CD4-positive, alpha-beta T cell (primary cell): Measurements from ENCODE around the gene STK17A. TPM values are rescaled to one million over a fixed set of nuclear protein-coding genes. Genes with fewer than 3 reads are reported as not detected.

Experiments
- ATAC-seq: fragments of 200-7000 bp; cut with Tn5 transposase; one replicate; pipeline ENCODE4 v1.10.0; 2022; ENCODE audit warnings: mild to moderate bottlenecking; ENCODE audit not compliant: poor library complexity
- CTCF ChIA-PET: fragments of 350-600 bp; sonication (Branson Sonifier 250); formaldehyde crosslinking; loops from one replicate; lab custom pipeline; 2021; ENCODE audit warnings: antibody characterized with exemption, inconsistent platforms; lab: Charles Lee
- POLR2A ChIA-PET: fragments of 350-600 bp; sonication (Branson Sonifier 250); formaldehyde crosslinking; loops from one replicate; lab custom pipeline; 2021; ENCODE audit warnings: antibody characterized with exemption, inconsistent platforms; lab: Charles Lee
- DNase-seq, 14 experiments: peaks; one replicate each; pipeline ENCODE4 v3.0.0-alpha.2; 2013 to 2020; ENCODE audit warnings: mixed read lengths in 2 of 14
- H3K27ac ChIP-seq, 2 donors: one replicate each; pipeline versions ENCODE4 v1.5.1 to v1.7.0; 2013; ENCODE audit warnings: low read length in 2 of 2, low read depth in 1 of 2, mild to moderate bottlenecking in 1 of 2
- H3K27me3 ChIP-seq, 2 experiments: 1 replicate in 1 of 2; 2 replicates in 1 of 2; pipeline versions ENCODE4 v1.6.1 to v1.7.0; 2013; ENCODE audit warnings: low read length in 2 of 2, control low read depth in 1 of 2, mild to moderate bottlenecking in 1 of 2, moderate library complexity in 1 of 2; ENCODE audit not compliant: insufficient read depth in 2 of 2, control insufficient read depth in 1 of 2
- H3K36me3 ChIP-seq: one replicate; pipeline ENCODE4 v1.6.1; 2013; ENCODE audit warnings: low read length, control low read depth; ENCODE audit not compliant: insufficient read depth
- H3K4me1 ChIP-seq: one replicate; pipeline ENCODE4 v1.6.1; 2013; ENCODE audit warnings: low read length, control low read depth; ENCODE audit not compliant: insufficient read depth
- H3K4me3 ChIP-seq: one replicate; pipeline ENCODE4 v1.5.1; 2013; ENCODE audit warnings: mild to moderate bottlenecking, low read length, moderate library complexity
- H3K9me3 ChIP-seq, 2 experiments: 1 replicate in 1 of 2; 2 replicates in 1 of 2; pipeline versions ENCODE4 v1.6.1 to v1.7.0; 2013; ENCODE audit warnings: low read length in 2 of 2, mild to moderate bottlenecking in 2 of 2, control low read depth in 1 of 2, moderate library complexity in 1 of 2; ENCODE audit not compliant: control insufficient read depth in 1 of 2, insufficient read depth in 1 of 2
- H3K27ac Mint-ChIP-seq: one replicate; pipeline ENCODE4 v1.8.0; 2020; ENCODE audit warnings: mixed read lengths
- H3K27me3 Mint-ChIP-seq: one replicate; pipeline ENCODE4 v1.8.0; 2021; ENCODE audit warnings: mixed read lengths
- H3K36me3 Mint-ChIP-seq: one replicate; pipeline ENCODE4 v1.8.0; 2021; ENCODE audit warnings: low read depth, mixed read lengths
- H3K4me1 Mint-ChIP-seq: one replicate; pipeline ENCODE4 v1.8.0; 2021; ENCODE audit warnings: low read depth, mixed read lengths
- H3K4me3 Mint-ChIP-seq: one replicate; pipeline ENCODE4 v1.8.0; 2020; ENCODE audit warnings: mild to moderate bottlenecking, mixed read lengths
- H3K9me3 Mint-ChIP-seq: one replicate; pipeline ENCODE4 v1.8.0; 2020; ENCODE audit warnings: mixed read lengths
- intact Hi-C, 2 experiments: fragments of 100-400 bp; cut with DNase I in 1 of 2; cut with micrococcal nuclease in 1 of 2; formaldehyde crosslinking; loops; one replicate each; pipeline versions ENCODE4 v1.15.1 to v1.9.0; 2023 to 2025; cut with DNase I, micrococcal nuclease
- polyA plus RNA-seq, 2 donors: library from polyadenylated mRNA; unstranded; fragments of 120-200 nt; gene quantifications; one replicate each; pipeline ENCODE4 v1.2.1, GENCODE V29; 2013
- total RNA-seq, 174 experiments: library from RNA in 2 of 174; stranded (reverse) in 2 of 174; gene quantifications; one replicate each; pipeline ENCODE4 v1.2.3 and lab custom pipeline; 2021 to 2026
- TF ChIP-seq, protein P1 (sequence below): fragments of 200-600 bp; IDR thresholded peaks from one replicate; pipeline ENCODE4 v1.8.0; 2022; ENCODE audit warnings: antibody characterized with exemption, mild to moderate bottlenecking

The STK17A gene
- total RNA-seq (100 to 1,000 TPM; 213 to 218 TPM), total RNA-seq (lab: John Stamatoyannopoulos, UW) (55.9 to 672 (median 225) reads per million in 172 experiments)
- 108 TPM for polyA plus RNA-seq (2013, experiment 1 of 2)
- polyA plus RNA-seq (2013, experiment 2 of 2), result 111 TPM

- intact Hi-C loops, result loop anchor here (1.0 to 5.0 kb wide), 6 partner anchors 70 to 650 kb away; partner anchors contain the start of genes MRPL32 (in 1 of the 2) and PSMA2 (in 1 of the 2)
- ChIA-PET POLR2A (interaction anchor here (0.5 to 12.4 kb wide), 46 partner anchors 9 to 1529 kb away, joined by 3 to 300 read pairs (median 6); partner anchors contain the start of genes COA1, MRPL32, MRPS24 and PSMA2), CTCF (interaction anchor here (0.6 to 8.0 kb wide), 45 partner anchors 9 to 672 kb away, joined by 3 to 323 read pairs (median 8); partner anchors contain the start of genes COA1, MRPL32, MRPS24 and PSMA2)
Observed at GRCh38 chr7:43582503-43583423, at the start of gene STK17A. Gene STK17A, plus strand, starts transcription at chr7:43583108. Its CDS starts 136 bp downstream, at chr7:43583244.

DNA sequence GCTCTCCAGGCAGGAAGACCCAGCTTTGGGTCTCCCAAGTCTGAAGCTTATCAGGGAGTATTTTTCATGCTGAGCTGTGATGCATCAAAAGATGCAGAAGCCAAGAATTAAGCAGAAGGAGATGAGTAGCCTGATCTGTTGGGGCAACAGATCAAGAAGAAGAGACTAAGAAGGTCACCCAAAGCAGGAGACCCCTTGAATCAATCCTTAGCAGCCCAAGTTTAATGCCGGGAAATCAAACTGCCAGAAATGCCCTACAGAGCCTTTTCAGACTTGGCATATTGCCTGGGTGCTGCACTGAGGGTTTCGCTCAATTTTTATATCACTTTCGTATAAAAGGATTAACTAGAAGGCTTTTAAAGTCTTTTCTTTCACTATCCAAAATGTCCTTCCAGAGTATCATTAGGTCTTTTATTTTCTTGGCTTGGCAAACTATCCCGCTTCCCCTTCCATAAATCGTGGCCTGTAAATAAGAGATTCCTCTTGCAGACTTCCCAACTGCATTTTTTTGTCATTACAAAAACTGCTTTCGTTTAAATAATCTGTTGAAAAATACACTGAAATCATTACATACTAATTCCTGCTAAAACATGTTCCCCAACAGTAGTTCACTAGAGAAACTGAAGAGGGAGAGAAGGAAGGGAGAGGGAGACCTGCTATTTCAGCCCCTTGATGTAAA, 49.0 kb upstream of the STK17A start:
- H3K4me1 ChIP-seq, result no peaks in the 10 kb centered on the region
- intact Hi-C loops, result no loop called here
- ATAC-seq (no peak), DNase-seq (no peak)
- H3K4me3 ChIP-seq, result no peak overlapping the region
- no peaks in the 10 kb centered on the region for H3K9me3 ChIP-seq
- no peak overlapping the region for H3K27ac ChIP-seq
- no peaks in the 10 kb centered on the region for H3K27me3 ChIP-seq
- TF ChIP-seq, protein P1, sequence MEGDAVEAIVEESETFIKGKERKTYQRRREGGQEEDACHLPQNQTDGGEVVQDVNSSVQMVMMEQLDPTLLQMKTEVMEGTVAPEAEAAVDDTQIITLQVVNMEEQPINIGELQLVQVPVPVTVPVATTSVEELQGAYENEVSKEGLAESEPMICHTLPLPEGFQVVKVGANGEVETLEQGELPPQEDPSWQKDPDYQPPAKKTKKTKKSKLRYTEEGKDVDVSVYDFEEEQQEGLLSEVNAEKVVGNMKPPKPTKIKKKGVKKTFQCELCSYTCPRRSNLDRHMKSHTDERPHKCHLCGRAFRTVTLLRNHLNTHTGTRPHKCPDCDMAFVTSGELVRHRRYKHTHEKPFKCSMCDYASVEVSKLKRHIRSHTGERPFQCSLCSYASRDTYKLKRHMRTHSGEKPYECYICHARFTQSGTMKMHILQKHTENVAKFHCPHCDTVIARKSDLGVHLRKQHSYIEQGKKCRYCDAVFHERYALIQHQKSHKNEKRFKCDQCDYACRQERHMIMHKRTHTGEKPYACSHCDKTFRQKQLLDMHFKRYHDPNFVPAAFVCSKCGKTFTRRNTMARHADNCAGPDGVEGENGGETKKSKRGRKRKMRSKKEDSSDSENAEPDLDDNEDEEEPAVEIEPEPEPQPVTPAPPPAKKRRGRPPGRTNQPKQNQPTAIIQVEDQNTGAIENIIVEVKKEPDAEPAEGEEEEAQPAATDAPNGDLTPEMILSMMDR, result no peak
- Mint-ChIP-seq H3K36me3 (no peaks in the 10 kb centered on the region), H3K4me1 (no peaks in the 10 kb centered on the region), H3K27me3 (peaks cover 3% of the 10 kb centered on the region), H3K4me3 (no peak overlapping the region), H3K27ac (no peak overlapping the region), H3K9me3 (no peaks in the 10 kb centered on the region)
- ChIA-PET POLR2A (no interaction called here), CTCF (no interaction called here)
- no peaks in the 10 kb centered on the region for H3K36me3 ChIP-seq

More at GRCh38 chr7:43582503-43583423, at the start of gene STK17A:
- H3K27me3 Mint-ChIP-seq, result peaks cover 21% of the 10 kb centered on the region
- H3K9me3 ChIP-seq, result no peaks in the 10 kb centered on the region
- H3K9me3 Mint-ChIP-seq, result no peaks in the 10 kb centered on the region
- peak within 1 kb of the TSS; percentile 77 for H3K4me3 ChIP-seq
- peaks cover 41% of the 10 kb centered on the region for H3K36me3 Mint-ChIP-seq
- ATAC-seq, result peak; percentile 71
- H3K4me1 Mint-ChIP-seq, result peaks cover 38% of the 10 kb centered on the region
- no peaks in the 10 kb centered on the region for H3K36me3 ChIP-seq
- peak; percentile 86 to 98 (median 94) for DNase-seq
- peak within 1 kb of the TSS; percentile 87 to 97 for H3K27ac ChIP-seq
- TF ChIP-seq, protein P1, result peak; percentile 85
- peak within 1 kb of the TSS; percentile 95 for H3K4me3 Mint-ChIP-seq
- H3K4me1 ChIP-seq, result peaks cover 10% of the 10 kb centered on the region
- H3K27me3 ChIP-seq, result no peaks in the 10 kb centered on the region
- peak within 1 kb of the TSS; percentile 98 for H3K27ac Mint-ChIP-seq

DNA sequence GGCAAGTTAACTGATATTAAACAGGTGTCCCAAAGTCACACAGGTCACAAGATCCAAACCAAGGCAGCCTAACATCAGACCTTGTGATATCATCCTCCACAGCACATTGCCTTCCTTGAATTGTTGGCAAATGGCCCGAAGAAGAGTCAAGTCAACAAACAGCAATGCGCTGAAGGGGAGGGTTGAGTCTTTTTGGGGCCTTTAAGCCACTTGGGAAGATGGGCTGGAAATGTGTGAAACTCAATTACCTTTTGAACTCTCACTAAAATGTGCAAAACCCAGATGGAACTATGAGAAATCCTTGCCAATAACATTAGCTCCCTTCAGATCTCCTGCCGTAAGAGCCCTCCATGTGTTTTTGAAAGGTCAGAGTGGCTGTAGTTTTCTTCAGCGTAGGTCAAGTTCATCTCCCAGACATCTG, 47.9 kb upstream of the STK17A start:
- Histone ChIP-seq H3K27me3 (no peaks in the 10 kb centered on the region), H3K36me3 (no peaks in the 10 kb centered on the region), H3K27ac (no peak overlapping the region), H3K4me1 (no peaks in the 10 kb centered on the region), H3K9me3 (no peaks in the 10 kb centered on the region), H3K4me3 (no peak overlapping the region)
- intact Hi-C loops, result no loop called here
- H3K27me3 Mint-ChIP-seq, result no peaks in the 10 kb centered on the region
- no peaks in the 10 kb centered on the region for H3K4me1 Mint-ChIP-seq
- no peak overlapping the region for H3K4me3 Mint-ChIP-seq
- ATAC-seq, result no peak
- no peaks in the 10 kb centered on the region for H3K9me3 Mint-ChIP-seq
- no peaks in the 10 kb centered on the region for H3K36me3 Mint-ChIP-seq
- CTCF ChIA-PET, result no interaction called here
- POLR2A ChIA-PET, result no interaction called here
- DNase-seq, result no peak
- no peak overlapping the region for H3K27ac Mint-ChIP-seq
- TF ChIP-seq, protein P1, result no peak
